Heart left ventricle (tissue), 16 donors: ENCODE measurements around the gene DSE. TPM values are rescaled to one million over a fixed set of nuclear protein-coding genes. Genes with fewer than 3 reads are reported as not detected.

Experiments used
- ATAC-seq, 4 donors: fragments of 200-7000 bp; cut with Tn5 transposase; one replicate each; pipeline ENCODE4 v1.9.1; 2020 to 2022; ENCODE audit warnings: moderate library complexity in 4 of 4, mild to moderate bottlenecking in 3 of 4, moderate number of reproducible peaks in 1 of 4
- DNase-seq, 5 donors: peaks; one replicate each; pipeline ENCODE4 v3.0.0-alpha.2; 2020
- H3K27ac ChIP-seq, 12 donors: fragments of 200-600 bp; sonication (generic) in 4 of 12; one replicate each; pipeline versions ENCODE4 v1.5.0 to v1.8.0; 2016 to 2022; ENCODE audit warnings: mild to moderate bottlenecking in 2 of 12
- H3K27me3 ChIP-seq, 9 donors: fragments of 200-600 bp; sonication (generic) in 2 of 9; one replicate each; pipeline versions ENCODE4 v1.5.1 to v1.8.0; 2016 to 2022; ENCODE audit warnings: mild to moderate bottlenecking in 3 of 9
- H3K36me3 ChIP-seq, 9 donors: fragments of 200-600 bp; sonication (generic) in 2 of 9; one replicate each; pipeline versions ENCODE4 v1.5.0 to v1.8.0; 2018 to 2022; ENCODE audit warnings: mild to moderate bottlenecking in 2 of 9
- H3K4me1 ChIP-seq, 12 donors: fragments of 200-600 bp; sonication (generic) in 4 of 12; one replicate each; pipeline versions ENCODE4 v1.5.0 to v1.8.0; 2016 to 2022; ENCODE audit warnings: mild to moderate bottlenecking in 3 of 12
- H3K4me3 ChIP-seq, 12 donors: fragments of 200-600 bp; sonication (generic) in 4 of 12; one replicate each; pipeline versions ENCODE4 v1.5.0 to v1.8.0; 2017 to 2022; ENCODE audit warnings: mild to moderate bottlenecking in 9 of 12, moderate library complexity in 4 of 12
- H3K9me3 ChIP-seq, 12 donors: fragments of 200-600 bp; sonication (generic) in 4 of 12; one replicate each; pipeline versions ENCODE4 v1.5.0 to v1.8.0; 2016 to 2022; ENCODE audit warnings: mild to moderate bottlenecking in 1 of 12
- POLR2A ChIP-seq, 2 donors: fragments of 450-650 bp; IDR thresholded peaks; one replicate each; pipeline ENCODE4 v1.6.1; 2017; ENCODE audit warnings: antibody characterized with exemption in 2 of 2, mild to moderate bottlenecking in 2 of 2, moderate library complexity in 2 of 2
- WGBS, 4 donors: extraction: QIAGEN DNeasy Blood & Tissue Kit in 2 of 4; methylation state at CpG; one replicate each; pipeline versions ENCODE4 v1.1.5 to v1.1.7; 2013 to 2018; 5-methylcytosine and 5-hydroxymethylcytosine counted together
- intact Hi-C, 10 donors: fragments of 100-400 bp; cut with DNase I; formaldehyde crosslinking; loops; one replicate each; pipeline versions ENCODE4 v1.11.1 to v1.14.2; 2022
- polyA plus RNA-seq, 2 donors: library from polyadenylated mRNA; stranded (reverse); fragments of 200-250 nt; gene quantifications; one replicate each; pipeline ENCODE4 v1.2.3, GENCODE V29; 2013
- total RNA-seq, 9 donors: library from RNA; depleted of rRNA in 2 of 9; stranded (reverse); fragments of >200 nt in 2 of 9; fragmentation: NEBNext Ultra II Directional in 3 of 9; extraction: Animal tissue kit (Norgen Biotek cat#: 25700) in 3 of 9; gene quantifications; one replicate each; pipeline versions ENCODE4 v1.1.0 to v1.2.4, GENCODE V29; 2016 to 2023
- TF ChIP-seq, protein P1 (sequence below), 12 donors: fragments of 200-600 bp; sonication (generic) in 4 of 12; IDR thresholded peaks; one replicate each; pipeline versions ENCODE4 v1.5.0 to v1.8.0; 2018 to 2022; ENCODE audit warnings: antibody characterized with exemption in 12 of 12, mild to moderate bottlenecking in 5 of 12
- donor health status: ischemic (EF 13 %, LVEDD 7.1; RV severe dilation, severe dysfunction).
- donor health status: healthy with polysubstance abuse.
- donor health status: DM: no; HTN: yes; CAD: no.
- donor health status: DM: no; HTN: no; CAD: no.
- donor health status: ischemic (EF 25% LVEDD 6.9; RV normal size, moderate dysfunction).
- donor health status: ischemic (EF 25% LVEDD 5.7; RV mildly dilated, moderate dysfunction).
- donor health status: healthy.
- donor health status: DM: yes; HTN: yes; CAD: no.
- donor health status: ischemic (EF 35%, LVEDD 5.7; RV mildly dilated, moderate dysfunction).
- donor health status: nonischemic (EF 11% LVEDD 7.7; RV severe dilation, severe dysfunction).
- donor health status: DM: yes; HTN: yes; CAD: no.
- donor health status: PGD.
- donor health status: ischemic (EF 29% LVEDD 5.4; RV normal size, mild dysfunction).
- donor health status: nonischemic (EF 23%, LVEDD 6.1; RV moderate dilation, normal function).

DSE gene
- total and polyA plus RNA-seq, 11 donors = 3.2 to 37.3 (median 11.1) TPM

DNA sequence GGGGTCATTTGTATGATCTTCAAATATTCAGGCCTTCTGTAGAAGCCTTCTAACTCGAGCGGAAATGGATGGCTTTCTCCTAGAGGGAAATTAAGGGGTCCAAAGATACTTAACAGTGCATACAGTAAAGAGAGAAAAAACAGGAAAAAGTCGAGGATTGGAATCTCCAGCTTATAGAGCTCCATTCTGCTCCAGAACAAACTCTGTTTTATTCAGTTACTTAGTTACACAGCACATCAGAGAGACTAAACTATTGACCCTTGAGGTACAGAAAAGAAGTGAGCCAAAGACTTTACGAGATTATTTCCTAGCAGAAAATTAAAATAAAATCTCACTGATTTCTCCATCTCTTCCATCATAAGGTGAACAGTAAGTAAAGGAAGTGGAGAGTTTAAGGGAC, 43.8 kb upstream of the DSE start:
- intact Hi-C loops = no loop called here
- H3K36me3 ChIP-seq = no peaks in the 10 kb centered on the region
- no peaks in the 10 kb centered on the region for H3K9me3 ChIP-seq
- WGBS, 4 donors = 53 to 58% (median 56%) methylated on average over 4 of the region's 4 CpGs
- H3K4me1 ChIP-seq = peaks cover 0 to 37% (median 27%) of the 10 kb centered on the region in 12 donors
- H3K4me3 ChIP-seq = no peak overlapping the region
- ATAC-seq (no peak), DNase-seq (no peak)
- peak overlapping the region in 10 of 12 donors; percentile 31 to 70 (median 48) for H3K27ac ChIP-seq
- TF ChIP-seq POLR2A (IDR thresholded peaks at IDR 0.05) = no peak
- TF ChIP-seq, protein P1, sequence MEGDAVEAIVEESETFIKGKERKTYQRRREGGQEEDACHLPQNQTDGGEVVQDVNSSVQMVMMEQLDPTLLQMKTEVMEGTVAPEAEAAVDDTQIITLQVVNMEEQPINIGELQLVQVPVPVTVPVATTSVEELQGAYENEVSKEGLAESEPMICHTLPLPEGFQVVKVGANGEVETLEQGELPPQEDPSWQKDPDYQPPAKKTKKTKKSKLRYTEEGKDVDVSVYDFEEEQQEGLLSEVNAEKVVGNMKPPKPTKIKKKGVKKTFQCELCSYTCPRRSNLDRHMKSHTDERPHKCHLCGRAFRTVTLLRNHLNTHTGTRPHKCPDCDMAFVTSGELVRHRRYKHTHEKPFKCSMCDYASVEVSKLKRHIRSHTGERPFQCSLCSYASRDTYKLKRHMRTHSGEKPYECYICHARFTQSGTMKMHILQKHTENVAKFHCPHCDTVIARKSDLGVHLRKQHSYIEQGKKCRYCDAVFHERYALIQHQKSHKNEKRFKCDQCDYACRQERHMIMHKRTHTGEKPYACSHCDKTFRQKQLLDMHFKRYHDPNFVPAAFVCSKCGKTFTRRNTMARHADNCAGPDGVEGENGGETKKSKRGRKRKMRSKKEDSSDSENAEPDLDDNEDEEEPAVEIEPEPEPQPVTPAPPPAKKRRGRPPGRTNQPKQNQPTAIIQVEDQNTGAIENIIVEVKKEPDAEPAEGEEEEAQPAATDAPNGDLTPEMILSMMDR (IDR thresholded peaks at IDR 0.05) = no peak
- H3K27me3 ChIP-seq = no peaks in the 10 kb centered on the region

DNA sequence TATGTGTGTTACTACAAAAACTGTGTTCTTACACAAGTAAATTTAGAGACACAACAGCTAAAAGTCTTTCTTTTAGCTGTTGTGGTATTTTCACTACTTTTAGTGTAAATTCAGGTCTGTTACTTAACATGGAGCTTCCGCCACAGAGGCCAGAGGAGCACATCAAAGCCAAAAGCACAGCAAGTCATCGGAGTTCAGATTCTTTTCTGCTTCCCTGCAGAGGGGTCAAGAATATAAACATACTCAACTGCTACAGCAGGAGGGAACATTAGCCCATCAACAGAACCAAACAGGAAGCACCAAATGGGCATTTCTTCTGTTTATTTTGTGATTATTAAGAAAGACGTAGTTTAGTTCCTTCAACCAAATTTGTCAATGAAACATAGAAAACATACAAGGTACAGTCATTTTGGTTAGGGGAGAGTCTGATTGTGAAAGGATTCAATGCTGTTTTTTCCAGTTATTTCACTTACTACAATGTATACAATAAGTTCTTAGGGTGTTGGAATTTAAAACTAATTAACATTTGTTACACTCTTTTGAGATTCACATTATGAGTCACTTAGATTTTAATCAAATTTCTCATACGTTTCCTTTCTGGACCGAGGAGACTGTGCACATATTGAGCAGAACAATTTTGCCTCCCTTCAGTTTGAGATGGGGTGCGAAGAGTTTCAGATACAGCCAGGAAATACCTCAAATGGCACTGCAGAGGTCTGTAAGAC, 42.8 kb upstream of the DSE start:
- H3K36me3 ChIP-seq = no peaks in the 10 kb centered on the region
- no peaks in the 10 kb centered on the region for H3K27me3 ChIP-seq
- peaks cover 0 to 1% (median 0%) of the 10 kb centered on the region in 12 donors for H3K9me3 ChIP-seq
- peaks cover 0 to 37% (median 27%) of the 10 kb centered on the region in 12 donors for H3K4me1 ChIP-seq
- peak overlapping the region in 10 of 12 donors; percentile 4 to 70 (median 50) for H3K27ac ChIP-seq
- intact Hi-C loops = no loop called here
- WGBS, 4 donors = 63 to 73% (median 69%) methylated on average over 6 of the region's 6 CpGs
- no peak overlapping the region for H3K4me3 ChIP-seq
- TF ChIP-seq, protein P1 (IDR thresholded peaks at IDR 0.05) = no peak
- no peak for TF ChIP-seq POLR2A (IDR thresholded peaks at IDR 0.05)
- no peak for DNase-seq
- ATAC-seq = peak in 1 of 4 donors; percentile 32

DNA sequence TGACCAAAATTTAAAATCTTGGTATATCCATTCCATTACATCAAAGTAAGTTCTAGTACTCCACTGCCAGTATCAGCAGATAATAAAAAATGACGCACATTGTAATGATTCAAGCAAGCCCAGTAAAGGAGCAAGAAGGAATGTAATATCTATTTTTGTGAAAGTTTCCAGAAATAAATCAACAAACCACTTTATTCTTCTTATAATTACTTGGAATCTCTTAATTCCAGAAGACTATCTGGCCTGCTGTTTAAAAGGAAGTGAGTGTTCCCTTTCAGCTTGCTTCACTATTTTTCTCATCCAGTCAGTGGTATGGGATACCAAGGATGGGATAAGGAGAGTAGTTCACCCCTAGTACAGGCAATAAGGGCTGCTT, 42.2 kb upstream of the DSE start:
- WGBS, 4 donors = 38 to 43% (median 43%) methylated on average over 1 of the region's 1 CpG
- H3K4me1 ChIP-seq = peaks cover 0 to 37% (median 27%) of the 10 kb centered on the region in 12 donors
- no peak for DNase-seq
- TF ChIP-seq POLR2A (IDR thresholded peaks at IDR 0.05) = no peak
- TF ChIP-seq, protein P1 (IDR thresholded peaks at IDR 0.05) = no peak
- ATAC-seq = peak; percentile 35 to 55 (median 44)
- H3K4me3 ChIP-seq = no peak overlapping the region
- H3K27me3 ChIP-seq = no peaks in the 10 kb centered on the region
- intact Hi-C loops = no loop called here
- peaks cover 0 to 4% (median 0%) of the 10 kb centered on the region in 12 donors for H3K9me3 ChIP-seq
- peak overlapping the region in 11 of 12 donors; percentile 4 to 70 (median 51) for H3K27ac ChIP-seq
- no peaks in the 10 kb centered on the region for H3K36me3 ChIP-seq

DNA sequence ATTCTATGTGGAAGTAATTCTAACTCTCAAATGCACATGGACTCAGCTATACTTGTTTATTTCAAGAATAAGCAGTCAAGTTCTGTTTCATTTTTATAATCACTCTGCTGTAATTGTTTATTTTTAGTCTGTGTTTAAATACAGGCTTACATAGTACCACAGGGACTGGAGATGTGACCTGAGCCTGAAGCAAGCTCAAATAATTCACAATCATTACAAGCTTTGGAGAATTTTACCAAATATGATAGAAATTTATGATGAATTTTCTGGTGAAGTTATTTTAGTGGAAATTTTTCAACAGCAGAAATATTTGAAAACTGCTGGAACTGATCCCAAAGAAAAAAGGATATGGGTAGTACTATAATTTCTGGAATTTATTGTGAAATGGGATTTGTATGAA, 41.6 kb upstream of the DSE start:
- Histone ChIP-seq H3K27me3 (no peaks in the 10 kb centered on the region), H3K27ac (peak overlapping the region in 10 of 12 donors; percentile 20 to 70 (median 54)), H3K4me3 (no peak overlapping the region), H3K4me1 (peaks cover 0 to 37% (median 27%) of the 10 kb centered on the region in 12 donors), H3K9me3 (peaks cover 0 to 4% (median 0%) of the 10 kb centered on the region in 12 donors), H3K36me3 (no peaks in the 10 kb centered on the region)
- peak in 3 of 4 donors; percentile 50 to 75 (median 64) for ATAC-seq
- TF ChIP-seq, protein P1 (IDR thresholded peaks at IDR 0.05) = no peak
- no peak for TF ChIP-seq POLR2A (IDR thresholded peaks at IDR 0.05)
- intact Hi-C loops = no loop called here
- no peak for DNase-seq
